ENCODE measurements around the gene RAB40C. TPM values are rescaled to one million over a fixed set of nuclear protein-coding genes. Genes with fewer than 3 reads are reported as not detected.

RAB40C gene
- total and polyA plus RNA-seq, 9 of the 15 experiments (the other 6 are each of a cell fraction or from before 2014, with no cell fraction given), result 0.17 to 23.4 (median 8.7) TPM

- TF ChIP-seq SRSF1 (IDR thresholded peaks at IDR 0.05; ENCODE audit: low read depth, low read length) (no peak), CBFA2T2 (conservative IDR thresholded peaks at IDR 0.05) (no peak), SIRT6 (IDR thresholded peaks at IDR 0.05; ENCODE audit: low read depth, low read length) (no peak), SP2 (IDR thresholded peaks at IDR 0.05; ENCODE audit: extremely low read depth, low read depth, low read length, poor library complexity, severe bottlenecking) (no peak), SMAD2 (IDR thresholded peaks at IDR 0.05; ENCODE audit: low read depth, low read length) (no peak), HNRNPK (IDR thresholded peaks at IDR 0.05; ENCODE audit: low read depth, low read length, poor library complexity, severe bottlenecking) (no peak), PCBP1 (IDR thresholded peaks at IDR 0.05; ENCODE audit: low read depth, low read length, poor library complexity, severe bottlenecking) (no peak), NFE2 (IDR thresholded peaks at IDR 0.05; ENCODE audit: low read depth) (peak; percentile 79), ZNF707 (CRISPR knock-in tag; conservative IDR thresholded peaks at IDR 0.05) (no peak), NR2C2 (CRISPR knock-in tag; IDR thresholded peaks at IDR 0.05) (no peak), NR2C2 (tag; IDR thresholded peaks at IDR 0.05) (no peak), RAD51 (IDR thresholded peaks at IDR 0.05; ENCODE audit: borderline replicate concordance, low read depth) (no peak), NCOR1 (IDR thresholded peaks at IDR 0.05) (no peak), ZNF133 (CRISPR knock-in tag; IDR thresholded peaks at IDR 0.05) (no peak), ZNF175 (CRISPR knock-in tag; IDR thresholded peaks at IDR 0.05; ENCODE audit: low read depth) (no peak), NFIC (IDR thresholded peaks at IDR 0.05) (peak; percentile 26), THRAP3 (IDR thresholded peaks at IDR 0.05; ENCODE audit: borderline replicate concordance) (peak; percentile 74; the same call in 1 of the 2 replicates), CAMTA2 (CRISPR knock-in tag; conservative IDR thresholded peaks at IDR 0.05) (no peak), TCF3 (CRISPR knock-in tag; IDR thresholded peaks at IDR 0.05) (no peak), HBP1 (CRISPR knock-in tag; IDR thresholded peaks at IDR 0.05) (no peak), PBX2 (CRISPR knock-in tag; IDR thresholded peaks at IDR 0.05; ENCODE audit: low read depth) (no peak), PBX2 (tag; conservative IDR thresholded peaks at IDR 0.05; ENCODE audit: low read depth) (no peak), TFAP4 (CRISPR knock-in tag; IDR thresholded peaks at IDR 0.05; ENCODE audit: borderline replicate concordance) (peak; percentile 47; the same call in 1 of the 2 replicates), ZNF274 (IDR thresholded peaks at IDR 0.05; ENCODE audit: borderline replicate concordance, low read depth, low read length) (no peak), ZNF76 (CRISPR knock-in tag; IDR thresholded peaks at IDR 0.05; ENCODE audit: borderline replicate concordance) (no peak)
Measured at GRCh38 chr16:626787-627453, 37.1 kb downstream of the RAB40C start (continued).
